Retinal pigment epithelial cell (primary cell): ENCODE results near the gene ITPRIP.

Experiments used
- DNase-seq: peaks from one replicate; pipeline ENCODE4 v3.0.0-alpha.2; 2010; ENCODE audit warnings: low read depth
- H3K4me3 ChIP-seq: 2 replicates; pipeline ENCODE4 v1.5.1; 2011; ENCODE audit warnings: mild to moderate bottlenecking, low read length, control low read depth, moderate library complexity
- CTCF ChIP-seq: conservative IDR thresholded peaks from 2 replicates; pipeline ENCODE4 v1.5.1; 2011; ENCODE audit warnings: low read depth, low read length, control low read depth, inconsistent platforms

Gene ITPRIP, protein sequence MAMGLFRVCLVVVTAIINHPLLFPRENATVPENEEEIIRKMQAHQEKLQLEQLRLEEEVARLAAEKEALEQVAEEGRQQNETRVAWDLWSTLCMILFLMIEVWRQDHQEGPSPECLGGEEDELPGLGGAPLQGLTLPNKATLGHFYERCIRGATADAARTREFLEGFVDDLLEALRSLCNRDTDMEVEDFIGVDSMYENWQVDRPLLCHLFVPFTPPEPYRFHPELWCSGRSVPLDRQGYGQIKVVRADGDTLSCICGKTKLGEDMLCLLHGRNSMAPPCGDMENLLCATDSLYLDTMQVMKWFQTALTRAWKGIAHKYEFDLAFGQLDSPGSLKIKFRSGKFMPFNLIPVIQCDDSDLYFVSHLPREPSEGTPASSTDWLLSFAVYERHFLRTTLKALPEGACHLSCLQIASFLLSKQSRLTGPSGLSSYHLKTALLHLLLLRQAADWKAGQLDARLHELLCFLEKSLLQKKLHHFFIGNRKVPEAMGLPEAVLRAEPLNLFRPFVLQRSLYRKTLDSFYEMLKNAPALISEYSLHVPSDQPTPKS

DNA sequence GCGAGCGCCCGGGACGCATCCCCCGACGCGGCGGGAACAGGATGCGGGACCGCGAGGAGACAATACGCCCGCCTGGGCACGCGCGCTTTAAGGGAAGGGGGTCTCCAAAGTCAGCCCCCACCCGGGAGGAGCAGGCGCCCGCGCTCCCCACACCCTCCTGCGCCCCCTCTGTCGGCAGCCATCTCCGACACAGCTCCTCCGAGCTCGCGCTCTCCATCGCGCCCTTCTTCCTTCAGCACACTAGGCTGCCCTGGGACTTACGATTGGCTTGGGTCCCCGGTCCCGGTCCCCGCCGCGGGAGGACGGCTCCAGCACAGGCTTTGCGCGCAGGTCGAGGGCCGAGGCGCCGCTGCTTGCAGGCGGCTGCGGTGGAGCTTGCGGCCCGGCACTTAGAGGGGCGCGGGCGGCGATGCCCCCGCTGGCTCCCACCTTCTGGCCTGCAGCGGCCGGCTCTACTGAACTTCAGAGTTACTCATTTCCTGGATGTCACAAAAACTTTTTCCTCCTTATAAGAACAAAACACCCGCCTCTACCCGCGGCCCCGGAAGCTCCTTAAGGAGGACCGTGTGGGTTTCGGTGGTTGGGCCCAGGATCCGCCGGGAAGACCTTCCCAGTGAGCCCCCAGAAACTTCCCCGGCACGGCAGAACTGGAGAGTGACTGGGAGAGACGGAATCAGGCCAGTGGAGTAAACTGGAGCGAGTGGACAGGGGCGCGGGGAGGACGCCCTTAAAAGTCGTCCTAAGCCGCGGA is at the start of gene ITPRIP:
Gene ITPRIP (minus strand): TSS at position 481 of the 751 bp plus-strand sequence. CDS start 22,414 bp downstream, outside the sequence.
- DNase-seq, result no peak
- H3K4me3 ChIP-seq, result peak within 1 kb of the TSS; percentile 87

GRCh38 chr10:104387130-104387888 is 49.0 kb upstream of the ITPRIP start:
- no peak for DNase-seq
- no peak for TF ChIP-seq CTCF
- H3K4me3 ChIP-seq, result no peak overlapping the region

More for the DNA sequence above, at the start of gene ITPRIP:
- TF ChIP-seq CTCF, result peak; percentile 22

GRCh38 chr10:104380336-104380735 is 42.1 kb upstream of the ITPRIP start:
- H3K4me3 ChIP-seq, result no peak overlapping the region
- no peak for TF ChIP-seq CTCF
- DNase-seq, result no peak

DNA sequence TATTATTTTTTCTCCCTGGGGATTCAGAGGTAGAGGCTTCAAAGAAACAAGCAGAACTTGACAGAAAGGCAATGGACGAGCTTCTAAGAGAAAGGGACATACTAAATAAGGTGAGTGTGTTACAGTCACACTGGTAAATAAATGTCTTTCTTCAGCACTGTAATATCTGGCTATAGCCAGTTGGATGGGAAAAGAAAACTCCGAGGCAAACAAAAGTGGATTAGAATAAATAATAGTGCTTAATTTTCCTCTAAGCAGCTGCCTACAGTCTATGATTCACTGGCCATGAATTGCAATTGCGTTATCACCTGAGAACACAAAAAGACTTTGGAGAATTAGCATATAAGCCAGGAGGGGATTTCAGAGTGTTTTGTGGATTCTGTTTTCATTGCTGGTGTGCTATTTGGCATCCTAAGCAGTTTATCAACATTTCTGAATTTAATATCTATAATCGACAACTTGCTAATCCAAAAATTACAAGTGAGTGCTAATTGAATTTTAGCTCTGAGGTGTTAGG is 38.6 kb upstream of the ITPRIP start:
- no peak overlapping the region for H3K4me3 ChIP-seq
- peak; percentile 33 for DNase-seq
- no peak for TF ChIP-seq CTCF

DNA sequence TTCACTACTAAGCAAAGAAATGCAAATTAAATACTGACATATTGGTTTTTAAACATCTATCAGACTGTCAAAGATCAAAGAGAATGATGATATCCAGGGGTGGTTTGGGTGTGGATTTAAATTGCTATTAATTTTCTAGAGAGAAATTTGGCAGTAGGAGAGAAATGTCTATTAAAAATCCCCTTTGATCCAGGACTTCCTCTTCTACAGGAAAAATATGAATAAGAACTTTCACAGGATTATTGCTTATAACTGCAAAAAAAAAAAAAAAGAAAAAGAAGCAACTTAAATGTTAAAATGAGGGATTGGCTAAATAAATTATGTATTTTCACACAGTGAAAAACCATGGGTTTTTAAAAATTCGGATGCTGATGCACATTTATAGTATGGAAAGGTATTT is 36.3 kb upstream of the ITPRIP start:
- no peak for DNase-seq
- no peak for TF ChIP-seq CTCF
- H3K4me3 ChIP-seq, result no peak overlapping the region

DNA sequence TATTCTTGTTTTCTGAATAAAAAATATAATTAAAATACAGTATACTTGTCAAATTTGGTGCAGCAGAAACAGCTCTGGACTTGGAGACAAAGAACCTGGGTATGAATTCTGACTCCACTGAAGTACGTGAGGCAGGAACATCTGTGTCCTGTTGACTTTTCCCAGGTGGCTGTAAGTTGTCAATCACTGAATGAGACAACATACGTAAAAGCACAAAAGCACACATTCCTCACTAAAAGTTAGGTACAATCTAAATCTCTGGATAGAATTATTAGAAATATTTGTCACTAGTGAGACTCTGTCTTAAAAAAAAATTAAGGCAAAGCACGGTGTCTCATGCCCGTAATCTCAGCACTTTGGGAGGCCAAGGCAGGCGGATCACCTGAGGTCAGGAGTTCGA is 33.5 kb upstream of the ITPRIP start:
- no peak for TF ChIP-seq CTCF
- H3K4me3 ChIP-seq, result no peak overlapping the region
- DNase-seq, result no peak
